ENCODE data around the gene OR2L2.

Gene OR2L2

DNA sequence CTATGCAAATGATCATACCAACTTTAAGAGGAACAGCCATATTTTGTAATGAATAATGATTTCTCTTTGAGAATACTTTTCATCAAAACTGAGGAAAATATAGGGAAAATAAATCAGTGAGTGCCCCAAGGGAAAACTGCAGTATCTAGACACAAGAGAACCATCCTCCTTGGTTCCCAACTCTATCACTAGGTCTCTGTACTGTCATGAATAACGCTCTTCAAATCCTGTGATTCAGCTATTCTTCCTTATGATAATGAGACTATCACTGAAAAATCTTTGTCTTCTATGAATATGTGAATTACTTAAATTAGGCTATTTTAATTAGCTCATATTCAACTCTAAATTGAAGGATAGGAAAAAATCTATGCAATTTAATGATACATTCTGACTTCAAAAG lies 14.1 kb upstream of the OR2L2 start:
- H3K4me3 ChIP-seq (ENCODE audit: low read length), result no peak overlapping the region
- TF ChIP-seq, protein P1, sequence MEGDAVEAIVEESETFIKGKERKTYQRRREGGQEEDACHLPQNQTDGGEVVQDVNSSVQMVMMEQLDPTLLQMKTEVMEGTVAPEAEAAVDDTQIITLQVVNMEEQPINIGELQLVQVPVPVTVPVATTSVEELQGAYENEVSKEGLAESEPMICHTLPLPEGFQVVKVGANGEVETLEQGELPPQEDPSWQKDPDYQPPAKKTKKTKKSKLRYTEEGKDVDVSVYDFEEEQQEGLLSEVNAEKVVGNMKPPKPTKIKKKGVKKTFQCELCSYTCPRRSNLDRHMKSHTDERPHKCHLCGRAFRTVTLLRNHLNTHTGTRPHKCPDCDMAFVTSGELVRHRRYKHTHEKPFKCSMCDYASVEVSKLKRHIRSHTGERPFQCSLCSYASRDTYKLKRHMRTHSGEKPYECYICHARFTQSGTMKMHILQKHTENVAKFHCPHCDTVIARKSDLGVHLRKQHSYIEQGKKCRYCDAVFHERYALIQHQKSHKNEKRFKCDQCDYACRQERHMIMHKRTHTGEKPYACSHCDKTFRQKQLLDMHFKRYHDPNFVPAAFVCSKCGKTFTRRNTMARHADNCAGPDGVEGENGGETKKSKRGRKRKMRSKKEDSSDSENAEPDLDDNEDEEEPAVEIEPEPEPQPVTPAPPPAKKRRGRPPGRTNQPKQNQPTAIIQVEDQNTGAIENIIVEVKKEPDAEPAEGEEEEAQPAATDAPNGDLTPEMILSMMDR (conservative IDR thresholded peaks at IDR 0.05; ENCODE audit: low read depth, low read length), result no peak
- no peak for DNase-seq (ENCODE audit: low read depth)

DNA sequence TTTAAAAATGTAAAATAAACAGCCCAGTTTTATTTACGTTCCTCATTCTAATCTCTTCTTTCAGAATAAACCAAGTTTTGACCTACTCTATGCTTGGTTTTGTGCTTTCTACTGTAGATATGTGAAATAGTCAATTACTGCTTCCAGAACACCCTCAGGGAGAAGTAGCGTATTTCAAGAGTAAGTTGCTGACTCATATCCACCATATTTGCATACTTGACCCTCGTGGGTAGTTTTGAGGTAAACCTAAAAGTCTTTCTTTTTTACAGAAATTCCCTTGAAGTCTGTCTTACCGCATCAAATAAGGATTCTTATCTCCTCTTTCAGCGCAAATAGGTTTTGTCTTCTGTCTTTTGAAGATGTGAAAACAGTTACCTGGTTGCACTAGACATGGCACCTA lies 15.3 kb downstream of the OR2L2 start:
- no peak for DNase-seq (ENCODE audit: low read depth)
- TF ChIP-seq, protein P1 (conservative IDR thresholded peaks at IDR 0.05; ENCODE audit: low read depth, low read length), result no peak
- H3K4me3 ChIP-seq (ENCODE audit: low read length), result no peak overlapping the region

DNA sequence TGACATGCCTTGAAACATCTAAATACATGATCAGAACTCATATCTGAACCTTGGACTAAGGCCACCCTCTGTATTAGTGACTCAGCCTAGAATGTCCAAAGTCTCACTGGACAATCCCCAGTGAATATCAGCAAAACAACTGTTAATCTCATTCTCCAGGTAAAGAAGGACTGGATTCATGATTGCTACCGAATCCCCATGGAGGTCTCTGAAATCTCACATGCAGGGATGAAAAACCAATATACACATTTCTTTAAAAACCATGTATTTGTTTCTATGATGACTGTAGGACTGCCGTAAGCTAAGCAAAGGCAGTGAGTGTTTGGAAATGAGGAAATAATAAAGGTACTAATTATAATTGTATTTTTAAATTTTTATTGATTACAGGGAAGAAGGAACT lies 16.7 kb downstream of the OR2L2 start, which contains the start of gene OR2L3:
Gene OR2L3 (plus strand): TSS at position 301 of the 400 bp plus-strand sequence. CDS start 13,846 bp downstream, outside the sequence.
- TF ChIP-seq, protein P1 (conservative IDR thresholded peaks at IDR 0.05; ENCODE audit: low read depth, low read length), result no peak
- DNase-seq (ENCODE audit: low read depth), result no peak
- H3K4me3 ChIP-seq (ENCODE audit: low read length), result no peak within 1 kb of the TSS

DNA sequence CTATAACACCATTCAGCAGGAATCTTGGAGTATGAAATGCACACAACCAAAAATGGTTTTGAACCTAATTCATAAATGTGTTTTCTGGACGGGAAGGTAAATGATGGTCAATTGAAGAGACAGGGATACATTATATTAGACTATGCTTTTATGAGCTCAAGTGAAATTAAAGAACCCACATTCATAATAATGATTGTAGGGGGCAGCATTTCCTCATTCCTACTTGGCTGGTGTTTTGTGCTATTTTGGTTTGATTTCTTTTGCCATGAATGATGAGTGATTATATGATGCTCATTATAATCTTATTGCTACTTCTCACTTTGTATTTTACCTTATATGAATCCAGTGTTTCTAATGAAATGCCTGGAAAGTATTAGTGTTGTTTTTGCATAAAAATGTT lies 17.1 kb downstream of the OR2L2 start:
- no peak for DNase-seq (ENCODE audit: low read depth)
- TF ChIP-seq, protein P1 (conservative IDR thresholded peaks at IDR 0.05; ENCODE audit: low read depth, low read length), result no peak
- no peak overlapping the region for H3K4me3 ChIP-seq (ENCODE audit: low read length)

DNA sequence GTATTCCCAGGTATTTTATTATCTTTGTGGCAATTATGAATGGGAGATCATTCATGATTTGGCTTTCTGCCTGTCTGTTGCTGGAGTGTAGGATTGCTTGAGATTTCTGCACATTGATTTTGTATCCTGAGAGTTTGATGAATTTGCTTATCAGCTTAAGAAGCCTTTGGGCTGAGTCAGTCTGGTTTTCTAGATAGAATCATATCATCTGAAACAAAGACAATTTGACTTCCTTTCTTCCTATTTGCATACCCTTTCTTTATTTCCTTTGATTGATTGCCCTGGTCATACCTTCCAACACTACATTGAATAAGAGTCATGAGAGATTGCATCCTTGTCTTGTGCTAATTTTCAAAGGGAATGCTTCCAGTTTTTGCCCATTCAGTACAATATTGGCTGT lies 24.8 kb downstream of the OR2L2 start:
- DNase-seq (ENCODE audit: low read depth), result no peak
- TF ChIP-seq, protein P1 (conservative IDR thresholded peaks at IDR 0.05; ENCODE audit: low read depth, low read length), result no peak
- no peak overlapping the region for H3K4me3 ChIP-seq (ENCODE audit: low read length)

DNA sequence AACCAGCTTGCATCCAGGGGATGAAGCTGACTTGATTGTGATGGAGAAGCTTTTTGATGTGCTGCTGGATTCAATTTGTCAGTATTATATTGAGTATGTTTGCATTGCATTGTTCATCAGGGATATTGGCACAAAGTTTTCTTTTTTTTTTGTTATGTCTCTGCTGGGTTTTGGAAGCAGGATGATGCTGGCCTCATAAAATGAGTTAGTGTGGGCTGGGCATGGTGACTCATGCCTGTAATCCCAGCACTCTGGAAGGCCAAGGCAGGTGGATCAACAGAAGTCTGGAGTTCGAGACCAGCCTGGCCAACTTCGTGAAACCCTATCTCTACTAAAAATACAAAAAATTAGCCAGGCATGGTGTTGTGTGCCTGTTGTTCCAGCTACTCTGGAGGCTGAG lies 25.4 kb downstream of the OR2L2 start:
- TF ChIP-seq, protein P1 (conservative IDR thresholded peaks at IDR 0.05; ENCODE audit: low read depth, low read length), result no peak
- H3K4me3 ChIP-seq (ENCODE audit: low read length), result no peak overlapping the region
- DNase-seq (ENCODE audit: low read depth), result no peak

DNA sequence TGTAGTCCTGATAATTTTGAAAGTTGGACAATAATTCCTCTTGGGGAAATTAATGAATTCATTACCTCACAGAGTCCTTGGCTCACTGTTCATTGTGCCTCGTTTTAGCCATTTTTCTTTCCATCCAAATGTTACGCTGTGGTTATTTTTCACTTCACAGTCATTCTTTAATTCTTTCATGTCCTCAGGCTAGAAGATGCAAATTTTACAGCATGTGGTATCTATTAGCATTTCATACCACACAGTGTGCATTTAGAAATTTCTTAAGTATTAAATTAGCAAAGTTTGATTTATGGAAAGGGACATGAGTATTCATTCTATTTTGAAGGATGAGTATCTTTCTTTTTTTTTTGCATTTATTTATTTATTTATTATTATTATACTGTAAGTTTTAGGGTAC lies 35.2 kb downstream of the OR2L2 start:
- TF ChIP-seq, protein P1 (conservative IDR thresholded peaks at IDR 0.05; ENCODE audit: low read depth, low read length), result no peak
- no peak overlapping the region for H3K4me3 ChIP-seq (ENCODE audit: low read length)
- DNase-seq (ENCODE audit: low read depth), result no peak

Measured in retinal pigment epithelial cell (primary cell).